Mesenchymal stem cell (in vitro differentiated cells and primary cell): ENCODE data around the gene CALML6. TPM values are rescaled to one million over a fixed set of nuclear protein-coding genes. Genes with fewer than 3 reads are reported as not detected.

Experiments used
- DNase-seq: peaks from one replicate; pipeline ENCODE4 v3.0.0-alpha.2; 2013
- H2AFZ ChIP-seq: one replicate; pipeline ENCODE4 v1.6.1; 2013; ENCODE audit warnings: low read depth, mild to moderate bottlenecking, control low read depth, inconsistent platforms, low read length, moderate library complexity
- H2AK5ac ChIP-seq: 2 replicates; pipeline ENCODE4 v1.6.1; 2013; ENCODE audit warnings: low read length, moderate library complexity, mild to moderate bottlenecking, inconsistent platforms; ENCODE audit not compliant: severe bottlenecking
- H2BK120ac ChIP-seq: one replicate; pipeline ENCODE4 v1.6.1; 2013; ENCODE audit warnings: low read depth, mild to moderate bottlenecking, inconsistent platforms, low read length, moderate library complexity
- H2BK12ac ChIP-seq, 2 experiments: one replicate each; pipeline ENCODE4 v1.6.1; 2013; ENCODE audit warnings: inconsistent platforms in 2 of 2, low read length in 2 of 2, mild to moderate bottlenecking in 2 of 2, moderate library complexity in 2 of 2, control low read depth in 1 of 2
- H2BK15ac ChIP-seq: one replicate; pipeline ENCODE4 v1.6.1; 2013; ENCODE audit warnings: mild to moderate bottlenecking, low read depth, inconsistent platforms; ENCODE audit not compliant: poor library complexity, severe bottlenecking
- H2BK5ac ChIP-seq: 2 replicates; pipeline ENCODE4 v1.6.1; 2013; ENCODE audit warnings: low read depth, mild to moderate bottlenecking, low read length, control low read depth, inconsistent platforms; ENCODE audit not compliant: poor library complexity, severe bottlenecking
- H3K14ac ChIP-seq, 2 experiments: one replicate each; pipeline ENCODE4 v1.6.1; 2013; ENCODE audit warnings: inconsistent platforms in 2 of 2, low read length in 2 of 2, control low read depth in 1 of 2, mild to moderate bottlenecking in 1 of 2, moderate library complexity in 1 of 2
- H3K18ac ChIP-seq, 2 experiments: one replicate each; pipeline ENCODE4 v1.6.1; 2013; ENCODE audit warnings: inconsistent platforms in 2 of 2, low read length in 2 of 2, control low read depth in 1 of 2, low read depth in 1 of 2, mild to moderate bottlenecking in 1 of 2
- H3K23ac ChIP-seq, 2 experiments: one replicate each; pipeline ENCODE4 v1.6.1; 2013; ENCODE audit warnings: inconsistent platforms in 2 of 2, low read length in 2 of 2, mild to moderate bottlenecking in 2 of 2, moderate library complexity in 2 of 2, control low read depth in 1 of 2
- H3K27ac ChIP-seq: 2 replicates; pipeline ENCODE4 v1.5.1; 2013; ENCODE audit warnings: mild to moderate bottlenecking, moderate library complexity, low read length, control low read depth, inconsistent platforms; ENCODE audit not compliant: poor library complexity, severe bottlenecking
- H3K27me3 ChIP-seq, 2 experiments: 2 replicates each; pipeline versions ENCODE4 v1.6.1 to v1.7.0; 2013; ENCODE audit warnings: low read length in 2 of 2, mild to moderate bottlenecking in 2 of 2, moderate library complexity in 2 of 2, control low read depth in 1 of 2, inconsistent platforms in 1 of 2; ENCODE audit not compliant: control insufficient read depth in 1 of 2, insufficient read depth in 1 of 2
- H3K36me3 ChIP-seq, 2 experiments: 2 replicates each; pipeline versions ENCODE4 v1.6.1 to v1.7.0; 2013; ENCODE audit warnings: low read length in 2 of 2, control low read depth in 1 of 2, inconsistent platforms in 1 of 2, low read depth in 1 of 2, mild to moderate bottlenecking in 1 of 2; ENCODE audit not compliant: insufficient read depth in 2 of 2, control insufficient read depth in 1 of 2
- H3K4ac ChIP-seq, 2 experiments: one replicate each; pipeline ENCODE4 v1.6.1; 2013; ENCODE audit warnings: inconsistent platforms in 2 of 2, low read length in 2 of 2, mild to moderate bottlenecking in 2 of 2, moderate library complexity in 2 of 2, control low read depth in 1 of 2, low read depth in 1 of 2
- H3K4me1 ChIP-seq: 2 replicates; pipeline ENCODE4 v1.6.1; 2013; ENCODE audit warnings: low read depth, low read length, control low read depth; ENCODE audit not compliant: control insufficient read depth, insufficient read depth
- H3K4me2 ChIP-seq: 2 replicates; pipeline ENCODE4 v1.6.1; 2013; ENCODE audit warnings: low read length, mild to moderate bottlenecking, inconsistent platforms; ENCODE audit not compliant: poor library complexity, severe bottlenecking
- H3K4me3 ChIP-seq, 2 experiments: 2 replicates each; pipeline versions ENCODE4 v1.5.1 to v1.7.0; 2013; ENCODE audit warnings: low read length in 2 of 2, mild to moderate bottlenecking in 2 of 2, control low read depth in 1 of 2, low read depth in 1 of 2; ENCODE audit not compliant: insufficient read depth in 1 of 2
- H3K79me1 ChIP-seq: replicated peaks from 2 replicates; pipeline ENCODE4 v1.6.1; 2013; ENCODE audit warnings: mild to moderate bottlenecking, control low read depth, low read length, inconsistent platforms; ENCODE audit not compliant: poor library complexity, severe bottlenecking
- H3K9ac ChIP-seq: 2 replicates; pipeline ENCODE4 v1.7.0; 2013; ENCODE audit warnings: mild to moderate bottlenecking, low read length, moderate library complexity
- H3K9me3 ChIP-seq: 2 replicates; pipeline ENCODE4 v1.7.0; 2013; ENCODE audit warnings: mild to moderate bottlenecking, low read length; ENCODE audit not compliant: control insufficient read depth
- H4K8ac ChIP-seq: one replicate; pipeline ENCODE4 v1.6.1; 2013; ENCODE audit warnings: inconsistent platforms, mild to moderate bottlenecking, low read length, moderate library complexity
- H4K91ac ChIP-seq: one replicate; pipeline ENCODE4 v1.6.1; 2013; ENCODE audit warnings: mild to moderate bottlenecking, low read length, inconsistent platforms
- WGBS: methylation state at CpG from one replicate; pipeline ENCODE4 v1.1.7; 2013; ENCODE audit warnings: mixed read lengths; 5-methylcytosine and 5-hydroxymethylcytosine counted together
- polyA plus RNA-seq, 2 experiments: library from polyadenylated mRNA; stranded (reverse); fragments of 200-250 nt; gene quantifications; one replicate each; pipeline ENCODE4 v1.2.3, GENCODE V29; 2013

Gene CALML6
- polyA plus RNA-seq (2013, experiment 1 of 2): 0.25 TPM
- 0.25 TPM for polyA plus RNA-seq (2013, experiment 2 of 2)

GRCh38 chr1:1914971-1915692 lies at the start of gene CALML6:
CALML6 (plus strand) TSS chr1:1915260; CDS start chr1:1915281, 21 bp downstream.
- no peak for DNase-seq
- Histone ChIP-seq H3K27ac (no peak within 1 kb of the TSS), H4K8ac (no peak within 1 kb of the TSS), H3K14ac (no peak within 1 kb of the TSS), H3K18ac (no peak within 1 kb of the TSS), H3K4me3 (no peak within 1 kb of the TSS), H4K91ac (peak within 1 kb of the TSS; percentile 37), H2BK12ac (no peak within 1 kb of the TSS), H3K4me2 (no peak within 1 kb of the TSS), H3K79me1 (no peaks in the 10 kb centered on the region), H2AK5ac (no peak within 1 kb of the TSS), H2BK15ac (no peak within 1 kb of the TSS), H3K36me3 (no peaks in the 10 kb centered on the region), H2BK120ac (no peak within 1 kb of the TSS), H3K27me3 (peaks cover 0 to 34% of the 10 kb centered on the region in 2 experiments), H3K4ac (no peak within 1 kb of the TSS), H3K4me1 (peaks cover 18% of the 10 kb centered on the region), H3K9ac (no peak within 1 kb of the TSS), H3K23ac (peak within 1 kb of the TSS in 1 of 2 experiments; percentile 73), H2AFZ (no peak within 1 kb of the TSS), H2BK5ac (no peak within 1 kb of the TSS), H3K9me3 (no peaks in the 10 kb centered on the region)
- WGBS: 90% methylated on average over 13 of the region's 15 CpGs

GRCh38 chr1:1867164-1867563 lies 47.9 kb upstream of the CALML6 start:
- Histone ChIP-seq H2BK12ac (no peak overlapping the region), H3K36me3 (peaks cover 0 to 6% of the 10 kb centered on the region in 2 experiments), H3K9me3 (no peaks in the 10 kb centered on the region), H3K4me1 (peaks cover 11% of the 10 kb centered on the region), H2AFZ (no peak overlapping the region), H2BK120ac (no peak overlapping the region), H3K27me3 (no peaks in the 10 kb centered on the region), H3K9ac (no peak overlapping the region), H3K27ac (no peak overlapping the region), H3K23ac (no peak overlapping the region), H3K4me2 (no peak overlapping the region), H2AK5ac (no peak overlapping the region), H3K4ac (no peak overlapping the region), H2BK5ac (no peak overlapping the region), H3K18ac (no peak overlapping the region), H3K14ac (no peak overlapping the region), H4K91ac (no peak overlapping the region), H4K8ac (no peak overlapping the region), H3K4me3 (no peak overlapping the region), H3K79me1 (no peaks in the 10 kb centered on the region), H2BK15ac (no peak overlapping the region)
- DNase-seq: no peak
- 100% methylated on average over 2 of the region's 3 CpGs for WGBS

- Histone ChIP-seq H3K79me1 (no peaks in the 10 kb centered on the region), H3K27ac (no peak overlapping the region), H2BK5ac (no peak overlapping the region), H3K4ac (no peak overlapping the region), H3K14ac (no peak overlapping the region), H4K8ac (no peak overlapping the region), H3K36me3 (peaks cover 19 to 21% of the 10 kb centered on the region in 2 experiments), H2BK15ac (no peak overlapping the region), H2BK12ac (no peak overlapping the region), H3K18ac (no peak overlapping the region), H3K9me3 (no peaks in the 10 kb centered on the region), H4K91ac (no peak overlapping the region), H3K23ac (no peak overlapping the region), H2BK120ac (no peak overlapping the region), H3K27me3 (no peaks in the 10 kb centered on the region), H3K4me1 (peaks cover 6% of the 10 kb centered on the region), H2AFZ (no peak overlapping the region), H2AK5ac (no peak overlapping the region), H3K9ac (no peak overlapping the region), H3K4me3 (no peak overlapping the region), H3K4me2 (no peak overlapping the region)
- WGBS: 90% methylated on average over 3 of the region's 4 CpGs
- DNase-seq: peak; percentile 41
Observed at GRCh38 chr1:1869469-1869868, 45.6 kb upstream of the CALML6 start.

DNA sequence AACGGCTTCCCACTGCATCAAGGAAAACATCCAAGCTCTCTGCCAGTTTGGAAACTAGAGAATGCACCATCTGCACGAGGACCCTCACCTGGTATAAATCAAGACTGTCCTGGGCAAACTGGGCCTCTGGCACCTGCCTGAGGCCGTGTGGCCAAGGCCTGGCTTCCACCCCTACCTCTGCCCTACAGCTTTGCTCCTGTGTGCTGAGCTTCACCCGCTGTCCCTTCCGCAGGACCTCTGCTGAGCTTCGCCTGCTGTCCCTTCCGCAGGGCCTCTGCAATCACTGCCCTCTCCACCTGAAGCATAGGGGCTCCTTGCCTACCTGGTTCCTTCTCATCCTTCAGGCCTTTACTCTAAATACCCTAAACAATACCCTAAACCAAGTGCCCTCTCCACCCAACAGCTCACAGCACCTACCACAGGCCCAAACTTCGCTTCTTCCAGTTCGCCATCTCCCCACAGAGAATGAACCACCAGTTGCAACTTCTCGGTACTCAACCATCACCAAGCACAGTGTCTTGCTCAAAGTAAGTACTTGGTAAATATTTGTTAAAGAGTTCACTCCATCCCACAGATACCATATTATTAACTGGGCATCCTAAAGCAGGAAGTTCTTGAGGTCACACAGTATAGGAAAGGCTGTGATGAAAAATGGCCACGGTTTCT lies 42.6 kb upstream of the CALML6 start:
- H2BK120ac ChIP-seq: no peak overlapping the region
- no peak overlapping the region for H2AK5ac ChIP-seq
- WGBS: 95% methylated on average over 9 of the region's 11 CpGs
- H2BK15ac ChIP-seq: no peak overlapping the region
- no peak overlapping the region for H3K4me2 ChIP-seq
- H3K9me3 ChIP-seq: no peaks in the 10 kb centered on the region
- H3K14ac ChIP-seq: no peak overlapping the region
- no peak overlapping the region for H3K4ac ChIP-seq
- peaks cover 36 to 38% of the 10 kb centered on the region in 2 experiments for H3K36me3 ChIP-seq
- no peaks in the 10 kb centered on the region for H3K79me1 ChIP-seq
- no peak overlapping the region for H3K18ac ChIP-seq
- no peak overlapping the region for H3K9ac ChIP-seq
- no peak overlapping the region for H2AFZ ChIP-seq
- H4K8ac ChIP-seq: no peak overlapping the region
- H3K4me1 ChIP-seq: peaks cover 11% of the 10 kb centered on the region
- no peak overlapping the region for H4K91ac ChIP-seq
- DNase-seq: no peak
- no peak overlapping the region for H2BK12ac ChIP-seq
- no peak overlapping the region for H2BK5ac ChIP-seq
- H3K27ac ChIP-seq: no peak overlapping the region
- no peak overlapping the region for H3K23ac ChIP-seq
- no peak overlapping the region for H3K4me3 ChIP-seq
- H3K27me3 ChIP-seq: no peaks in the 10 kb centered on the region
